SK-N-SH treated with all-trans-retinoic acid at 6 μM for 48 hours (cell line): ENCODE measurements around the gene NAT14.
A peak's percentile ranks its signal among the peaks of the same experiment; 100 is the strongest.

Experiments used
- ATAC-seq: fragments of 200-7000 bp; cut with Tn5 transposase; 3 replicates; pipeline ENCODE4 v1.9.1; 2020; ENCODE audit warnings: mild to moderate bottlenecking, moderate library complexity
- ARNTL ChIP-seq: fragments of 450-650 bp; formaldehyde crosslinking; IDR thresholded peaks from 2 replicates; pipeline ENCODE4 v1.5.0; 2020; ENCODE audit warnings: low read depth, mild to moderate bottlenecking, moderate library complexity, borderline replicate concordance
- BACH2 ChIP-seq: fragments of 250-450 bp; sonication (Bioruptor Pico); IDR thresholded peaks from 2 replicates; pipeline ENCODE4 v1.9.0; 2021; ENCODE audit warnings: mild to moderate bottlenecking, borderline replicate concordance
- CSDC2 ChIP-seq: fragments of 250-450 bp; sonication (Bioruptor Pico); IDR thresholded peaks from 2 replicates; pipeline ENCODE4 v1.5.0; 2020; ENCODE audit warnings: mild to moderate bottlenecking, moderate library complexity
- ESRRG ChIP-seq: fragments of 250-450 bp; sonication (Bioruptor Pico); IDR thresholded peaks from 2 replicates; pipeline ENCODE4 v1.6.1; 2021; ENCODE audit warnings: mild to moderate bottlenecking
- GLIS3 ChIP-seq: fragments of 250-450 bp; sonication (Bioruptor Pico); IDR thresholded peaks from 2 replicates; pipeline ENCODE4 v1.5.0; 2020; ENCODE audit warnings: mild to moderate bottlenecking, moderate library complexity
- ISL1 ChIP-seq: fragments of 250-450 bp; sonication (Bioruptor Pico); IDR thresholded peaks from 2 replicates; pipeline ENCODE4 v2.1.2; 2022; ENCODE audit warnings: mild to moderate bottlenecking, moderate library complexity
- PPARA ChIP-seq: fragments of 250-450 bp; sonication (Bioruptor Pico); IDR thresholded peaks from 2 replicates; pipeline ENCODE4 v1.5.0; 2020; ENCODE audit warnings: mild to moderate bottlenecking, borderline replicate concordance
- RARB ChIP-seq: fragments of 250-450 bp; sonication (Bioruptor Pico); IDR thresholded peaks from 2 replicates; pipeline ENCODE4 v1.8.0; 2021; ENCODE audit warnings: mild to moderate bottlenecking, moderate library complexity
- SNAI2 ChIP-seq: fragments of 250-450 bp; sonication (Bioruptor Pico); IDR thresholded peaks from 2 replicates; pipeline ENCODE4 v1.5.0; 2020; ENCODE audit warnings: mild to moderate bottlenecking, moderate library complexity
- TCF4 ChIP-seq: fragments of 250-450 bp; sonication (Bioruptor Pico); IDR thresholded peaks from 2 replicates; pipeline ENCODE4 v1.8.0; 2021; ENCODE audit warnings: mild to moderate bottlenecking, moderate library complexity, borderline replicate concordance
- TOX ChIP-seq: fragments of 250-450 bp; sonication (Bioruptor Pico); IDR thresholded peaks from 2 replicates; pipeline ENCODE4 v1.8.0; 2021; ENCODE audit warnings: mild to moderate bottlenecking, moderate library complexity, borderline replicate concordance
- ZFP3 ChIP-seq: fragments of 250-450 bp; sonication (Bioruptor Pico); IDR thresholded peaks from 2 replicates; pipeline ENCODE4 v1.5.0; 2020; ENCODE audit warnings: mild to moderate bottlenecking, moderate library complexity
- ZFP30 ChIP-seq: fragments of 450-650 bp; formaldehyde crosslinking; IDR thresholded peaks from 2 replicates; pipeline ENCODE4 v1.5.0; 2022; ENCODE audit warnings: mild to moderate bottlenecking, moderate library complexity
- ZNF565 ChIP-seq: fragments of 450-650 bp; formaldehyde crosslinking; conservative IDR thresholded peaks from 2 replicates; pipeline ENCODE4 v1.5.0; 2020; ENCODE audit warnings: low read depth, mild to moderate bottlenecking, moderate library complexity
- ZNF70 ChIP-seq: fragments of 450-650 bp; formaldehyde crosslinking; IDR thresholded peaks from 2 replicates; pipeline ENCODE4 v1.5.0; 2020; ENCODE audit warnings: mild to moderate bottlenecking, moderate library complexity
- ZNF8 ChIP-seq: fragments of 450-650 bp; formaldehyde crosslinking; IDR thresholded peaks from 2 replicates; pipeline ENCODE4 v1.5.0; 2020; ENCODE audit warnings: mild to moderate bottlenecking, moderate library complexity
- TF ChIP-seq, protein P1 (sequence below): fragments of 250-450 bp; sonication (Bioruptor Pico); IDR thresholded peaks from 2 replicates; pipeline ENCODE4 v1.8.0; 2020; ENCODE audit warnings: mild to moderate bottlenecking, moderate library complexity, borderline replicate concordance
- TF ChIP-seq, protein P2 (sequence below): fragments of 250-450 bp; sonication (Bioruptor Pico); IDR thresholded peaks from 2 replicates; pipeline ENCODE4 v1.8.0; 2021; ENCODE audit warnings: low read depth, mild to moderate bottlenecking, moderate library complexity, borderline replicate concordance
- TF ChIP-seq, protein P3 (sequence below): fragments of 250-450 bp; sonication (Bioruptor Pico); IDR thresholded peaks from 2 replicates; pipeline ENCODE4 v1.5.1; 2021; ENCODE audit warnings: mild to moderate bottlenecking, moderate library complexity
- TF ChIP-seq, protein P4 (sequence below): fragments of 250-450 bp; sonication (Bioruptor Pico); IDR thresholded peaks from 2 replicates; pipeline ENCODE4 v1.5.0; 2020; ENCODE audit warnings: mild to moderate bottlenecking, moderate library complexity
- TF ChIP-seq, protein P5 (sequence below): fragments of 250-450 bp; sonication (Bioruptor Pico); IDR thresholded peaks from 2 replicates; pipeline ENCODE4 v1.5.1; 2020; ENCODE audit warnings: low read depth, mild to moderate bottlenecking, moderate library complexity

NAT14 gene

GRCh38 chr19:55439052-55439451 is 45.9 kb upstream of the NAT14 start:
- TF ChIP-seq PPARA (CRISPR knock-in tag): no peak
- no peak for ATAC-seq

DNA sequence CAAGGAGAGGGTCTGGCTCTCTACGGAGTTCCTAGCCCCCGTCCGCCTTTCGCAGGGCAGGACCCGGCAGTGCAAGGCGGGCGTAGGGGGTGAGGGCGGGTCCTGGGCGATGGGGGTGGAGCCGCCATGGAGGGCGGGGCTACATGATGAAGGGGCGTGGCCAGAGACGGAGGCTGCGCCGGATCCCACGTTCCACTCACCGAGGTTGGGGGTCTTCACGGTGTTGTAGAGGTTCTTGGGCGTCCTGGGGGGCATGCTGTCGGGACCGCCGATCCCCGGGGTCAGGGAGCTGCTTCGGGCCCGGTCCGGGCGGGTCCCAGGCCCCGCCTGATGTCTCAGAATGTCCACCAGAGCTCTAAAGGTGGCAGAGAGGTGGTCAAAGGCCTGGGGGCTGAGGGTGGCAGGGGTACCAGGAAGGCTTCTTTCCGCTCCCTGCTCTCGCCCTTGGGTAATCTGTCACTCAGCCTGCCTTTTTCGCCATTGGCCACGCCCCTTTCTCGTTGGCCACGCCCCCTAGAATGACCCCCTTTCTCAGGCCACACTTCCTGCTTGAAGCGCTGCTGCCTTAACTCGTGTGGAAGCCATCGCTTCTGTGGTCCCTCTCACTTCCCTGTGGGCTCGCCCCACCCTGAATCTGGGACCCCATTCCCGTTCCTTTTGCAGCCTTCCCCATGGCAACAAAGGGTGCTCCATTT is 44.4 kb upstream of the NAT14 start:
- TF ChIP-seq ESRRG (CRISPR knock-in tag) (no peak), ZNF70 (CRISPR knock-in tag) (peak; percentile 60; the same call in 1 of the 2 replicates), TCF4 (CRISPR knock-in tag) (no peak)
- ATAC-seq: peak; percentile 33

DNA sequence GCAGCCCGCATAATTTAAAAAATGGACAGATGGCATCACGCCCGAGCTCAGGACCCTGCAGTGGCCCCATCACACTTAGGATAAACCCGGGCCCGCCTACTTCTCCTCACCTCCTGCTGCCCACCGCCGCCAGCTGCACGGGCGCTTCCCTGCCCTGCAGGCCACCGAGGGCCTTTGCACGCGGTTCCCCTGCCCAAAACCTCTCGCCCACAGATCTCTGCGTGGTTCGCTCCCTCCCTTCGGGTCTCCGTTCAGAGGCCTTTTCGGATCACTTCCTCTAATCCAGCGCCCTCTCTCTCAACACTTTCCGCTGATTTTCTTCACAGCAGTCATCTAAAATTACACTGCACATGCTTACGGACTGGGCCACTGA is 43.7 kb upstream of the NAT14 start:
- TF ChIP-seq, protein P1, sequence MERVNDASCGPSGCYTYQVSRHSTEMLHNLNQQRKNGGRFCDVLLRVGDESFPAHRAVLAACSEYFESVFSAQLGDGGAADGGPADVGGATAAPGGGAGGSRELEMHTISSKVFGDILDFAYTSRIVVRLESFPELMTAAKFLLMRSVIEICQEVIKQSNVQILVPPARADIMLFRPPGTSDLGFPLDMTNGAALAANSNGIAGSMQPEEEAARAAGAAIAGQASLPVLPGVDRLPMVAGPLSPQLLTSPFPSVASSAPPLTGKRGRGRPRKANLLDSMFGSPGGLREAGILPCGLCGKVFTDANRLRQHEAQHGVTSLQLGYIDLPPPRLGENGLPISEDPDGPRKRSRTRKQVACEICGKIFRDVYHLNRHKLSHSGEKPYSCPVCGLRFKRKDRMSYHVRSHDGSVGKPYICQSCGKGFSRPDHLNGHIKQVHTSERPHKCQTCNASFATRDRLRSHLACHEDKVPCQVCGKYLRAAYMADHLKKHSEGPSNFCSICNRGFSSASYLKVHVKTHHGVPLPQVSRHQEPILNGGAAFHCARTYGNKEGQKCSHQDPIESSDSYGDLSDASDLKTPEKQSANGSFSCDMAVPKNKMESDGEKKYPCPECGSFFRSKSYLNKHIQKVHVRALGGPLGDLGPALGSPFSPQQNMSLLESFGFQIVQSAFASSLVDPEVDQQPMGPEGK (CRISPR knock-in tag): no peak
- TF ChIP-seq, protein P2, sequence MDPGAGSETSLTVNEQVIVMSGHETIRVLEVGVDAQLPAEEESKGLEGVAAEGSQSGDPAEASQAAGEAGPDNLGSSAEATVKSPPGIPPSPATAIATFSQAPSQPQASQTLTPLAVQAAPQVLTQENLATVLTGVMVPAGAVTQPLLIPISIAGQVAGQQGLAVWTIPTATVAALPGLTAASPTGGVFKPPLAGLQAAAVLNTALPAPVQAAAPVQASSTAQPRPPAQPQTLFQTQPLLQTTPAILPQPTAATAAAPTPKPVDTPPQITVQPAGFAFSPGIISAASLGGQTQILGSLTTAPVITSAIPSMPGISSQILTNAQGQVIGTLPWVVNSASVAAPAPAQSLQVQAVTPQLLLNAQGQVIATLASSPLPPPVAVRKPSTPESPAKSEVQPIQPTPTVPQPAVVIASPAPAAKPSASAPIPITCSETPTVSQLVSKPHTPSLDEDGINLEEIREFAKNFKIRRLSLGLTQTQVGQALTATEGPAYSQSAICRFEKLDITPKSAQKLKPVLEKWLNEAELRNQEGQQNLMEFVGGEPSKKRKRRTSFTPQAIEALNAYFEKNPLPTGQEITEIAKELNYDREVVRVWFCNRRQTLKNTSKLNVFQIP (CRISPR knock-in tag): no peak
- TF ChIP-seq ZFP3 (no peak), SNAI2 (CRISPR knock-in tag) (no peak), BACH2 (CRISPR knock-in tag) (no peak), ZFP30 (no peak), GLIS3 (CRISPR knock-in tag) (no peak), ZNF565 (CRISPR knock-in tag) (no peak), ZNF70 (CRISPR knock-in tag) (no peak), ESRRG (CRISPR knock-in tag) (no peak), ARNTL (CRISPR knock-in tag) (no peak), ZNF8 (CRISPR knock-in tag) (no peak), TOX (CRISPR knock-in tag) (no peak), ISL1 (CRISPR knock-in tag) (no peak), CSDC2 (no peak), RARB (CRISPR knock-in tag) (no peak)
- TF ChIP-seq, protein P3, sequence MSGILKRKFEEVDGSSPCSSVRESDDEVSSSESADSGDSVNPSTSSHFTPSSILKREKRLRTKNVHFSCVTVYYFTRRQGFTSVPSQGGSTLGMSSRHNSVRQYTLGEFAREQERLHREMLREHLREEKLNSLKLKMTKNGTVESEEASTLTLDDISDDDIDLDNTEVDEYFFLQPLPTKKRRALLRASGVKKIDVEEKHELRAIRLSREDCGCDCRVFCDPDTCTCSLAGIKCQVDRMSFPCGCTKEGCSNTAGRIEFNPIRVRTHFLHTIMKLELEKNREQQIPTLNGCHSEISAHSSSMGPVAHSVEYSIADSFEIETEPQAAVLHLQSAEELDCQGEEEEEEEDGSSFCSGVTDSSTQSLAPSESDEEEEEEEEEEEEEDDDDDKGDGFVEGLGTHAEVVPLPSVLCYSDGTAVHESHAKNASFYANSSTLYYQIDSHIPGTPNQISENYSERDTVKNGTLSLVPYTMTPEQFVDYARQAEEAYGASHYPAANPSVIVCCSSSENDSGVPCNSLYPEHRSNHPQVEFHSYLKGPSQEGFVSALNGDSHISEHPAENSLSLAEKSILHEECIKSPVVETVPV (CRISPR knock-in tag): no peak
- TF ChIP-seq, protein P4, sequence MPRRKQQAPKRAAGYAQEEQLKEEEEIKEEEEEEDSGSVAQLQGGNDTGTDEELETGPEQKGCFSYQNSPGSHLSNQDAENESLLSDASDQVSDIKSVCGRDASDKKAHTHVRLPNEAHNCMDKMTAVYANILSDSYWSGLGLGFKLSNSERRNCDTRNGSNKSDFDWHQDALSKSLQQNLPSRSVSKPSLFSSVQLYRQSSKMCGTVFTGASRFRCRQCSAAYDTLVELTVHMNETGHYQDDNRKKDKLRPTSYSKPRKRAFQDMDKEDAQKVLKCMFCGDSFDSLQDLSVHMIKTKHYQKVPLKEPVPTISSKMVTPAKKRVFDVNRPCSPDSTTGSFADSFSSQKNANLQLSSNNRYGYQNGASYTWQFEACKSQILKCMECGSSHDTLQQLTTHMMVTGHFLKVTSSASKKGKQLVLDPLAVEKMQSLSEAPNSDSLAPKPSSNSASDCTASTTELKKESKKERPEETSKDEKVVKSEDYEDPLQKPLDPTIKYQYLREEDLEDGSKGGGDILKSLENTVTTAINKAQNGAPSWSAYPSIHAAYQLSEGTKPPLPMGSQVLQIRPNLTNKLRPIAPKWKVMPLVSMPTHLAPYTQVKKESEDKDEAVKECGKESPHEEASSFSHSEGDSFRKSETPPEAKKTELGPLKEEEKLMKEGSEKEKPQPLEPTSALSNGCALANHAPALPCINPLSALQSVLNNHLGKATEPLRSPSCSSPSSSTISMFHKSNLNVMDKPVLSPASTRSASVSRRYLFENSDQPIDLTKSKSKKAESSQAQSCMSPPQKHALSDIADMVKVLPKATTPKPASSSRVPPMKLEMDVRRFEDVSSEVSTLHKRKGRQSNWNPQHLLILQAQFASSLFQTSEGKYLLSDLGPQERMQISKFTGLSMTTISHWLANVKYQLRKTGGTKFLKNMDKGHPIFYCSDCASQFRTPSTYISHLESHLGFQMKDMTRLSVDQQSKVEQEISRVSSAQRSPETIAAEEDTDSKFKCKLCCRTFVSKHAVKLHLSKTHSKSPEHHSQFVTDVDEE (CRISPR knock-in tag): no peak
- TF ChIP-seq, protein P5, sequence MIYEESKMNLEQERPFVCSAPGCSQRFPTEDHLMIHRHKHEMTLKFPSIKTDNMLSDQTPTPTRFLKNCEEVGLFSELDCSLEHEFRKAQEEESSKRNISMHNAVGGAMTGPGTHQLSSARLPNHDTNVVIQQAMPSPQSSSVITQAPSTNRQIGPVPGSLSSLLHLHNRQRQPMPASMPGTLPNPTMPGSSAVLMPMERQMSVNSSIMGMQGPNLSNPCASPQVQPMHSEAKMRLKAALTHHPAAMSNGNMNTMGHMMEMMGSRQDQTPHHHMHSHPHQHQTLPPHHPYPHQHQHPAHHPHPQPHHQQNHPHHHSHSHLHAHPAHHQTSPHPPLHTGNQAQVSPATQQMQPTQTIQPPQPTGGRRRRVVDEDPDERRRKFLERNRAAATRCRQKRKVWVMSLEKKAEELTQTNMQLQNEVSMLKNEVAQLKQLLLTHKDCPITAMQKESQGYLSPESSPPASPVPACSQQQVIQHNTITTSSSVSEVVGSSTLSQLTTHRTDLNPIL (CRISPR knock-in tag): no peak
- no peak for ATAC-seq
